CD4-positive, alpha-beta T cell treated with Interleukin-4 for 4 hours (primary cell): ENCODE results near the gene APRT.

Source experiments
- DNase-seq: peaks from one replicate; pipeline ENCODE4 v3.0.0-alpha.2; 2020

APRT gene

DNA sequence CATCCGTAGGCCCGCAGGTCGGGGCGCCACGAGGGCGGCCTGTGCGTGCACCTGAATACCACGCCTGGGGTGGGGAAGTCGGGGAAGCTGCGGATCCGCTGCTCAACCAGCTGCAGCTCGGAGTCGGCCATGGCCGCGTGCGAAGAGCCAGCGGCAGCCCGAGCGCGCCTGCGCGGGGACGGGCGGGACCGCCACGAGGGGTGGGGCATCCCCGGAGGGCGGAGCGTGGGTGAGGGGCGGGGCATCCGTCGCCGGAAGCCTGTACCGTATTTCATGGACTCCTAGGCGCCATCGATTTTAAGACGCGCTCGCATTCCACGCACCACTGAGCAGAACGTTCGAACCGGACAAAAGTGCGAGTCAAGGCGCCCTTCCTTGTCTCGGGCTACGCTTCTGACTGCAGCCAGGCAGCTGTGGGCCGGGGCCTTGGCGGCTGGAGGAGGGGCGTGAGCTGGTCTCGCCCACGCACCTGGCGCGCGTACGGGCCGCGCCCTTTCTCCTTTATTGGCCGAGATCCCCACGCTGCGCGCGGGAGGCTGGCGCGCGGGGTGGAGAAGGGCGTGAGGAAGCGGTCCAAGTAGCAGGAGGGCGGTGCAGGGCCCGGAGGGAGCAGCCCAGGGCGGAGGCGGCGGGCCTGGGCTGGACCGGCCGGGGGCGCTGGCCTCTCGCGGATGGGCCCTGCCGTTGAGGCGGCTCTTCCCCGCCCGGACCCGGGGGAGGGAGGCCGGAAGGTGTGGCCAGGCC is at the start of gene APRT:
Gene APRT (minus strand): TSS at position 160 of the 744 bp plus-strand sequence. CDS start 29 bp downstream, at position 131.
- DNase-seq = peak; percentile 92

DNA sequence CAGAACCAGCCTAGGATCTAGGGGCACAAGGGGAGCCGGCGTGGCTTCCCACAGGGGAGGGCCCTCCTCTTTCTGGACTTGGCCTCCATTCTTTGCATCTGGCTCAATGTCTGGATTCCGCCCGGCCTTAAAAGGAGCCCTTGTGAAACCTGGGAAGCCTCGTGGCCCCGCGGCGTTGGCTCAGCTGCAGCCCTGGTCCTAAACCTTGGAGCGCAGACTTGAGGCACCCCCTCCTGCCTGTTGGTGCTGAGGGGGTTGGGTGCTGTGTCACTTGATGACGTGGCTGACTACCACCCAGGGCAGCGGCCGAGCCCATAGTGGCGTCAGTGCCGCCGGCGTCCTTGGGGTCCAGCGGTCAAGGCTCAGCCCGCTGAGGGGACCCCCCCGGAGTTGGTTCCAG is 49.6 kb upstream of the APRT start:
- DNase-seq = no peak

DNA sequence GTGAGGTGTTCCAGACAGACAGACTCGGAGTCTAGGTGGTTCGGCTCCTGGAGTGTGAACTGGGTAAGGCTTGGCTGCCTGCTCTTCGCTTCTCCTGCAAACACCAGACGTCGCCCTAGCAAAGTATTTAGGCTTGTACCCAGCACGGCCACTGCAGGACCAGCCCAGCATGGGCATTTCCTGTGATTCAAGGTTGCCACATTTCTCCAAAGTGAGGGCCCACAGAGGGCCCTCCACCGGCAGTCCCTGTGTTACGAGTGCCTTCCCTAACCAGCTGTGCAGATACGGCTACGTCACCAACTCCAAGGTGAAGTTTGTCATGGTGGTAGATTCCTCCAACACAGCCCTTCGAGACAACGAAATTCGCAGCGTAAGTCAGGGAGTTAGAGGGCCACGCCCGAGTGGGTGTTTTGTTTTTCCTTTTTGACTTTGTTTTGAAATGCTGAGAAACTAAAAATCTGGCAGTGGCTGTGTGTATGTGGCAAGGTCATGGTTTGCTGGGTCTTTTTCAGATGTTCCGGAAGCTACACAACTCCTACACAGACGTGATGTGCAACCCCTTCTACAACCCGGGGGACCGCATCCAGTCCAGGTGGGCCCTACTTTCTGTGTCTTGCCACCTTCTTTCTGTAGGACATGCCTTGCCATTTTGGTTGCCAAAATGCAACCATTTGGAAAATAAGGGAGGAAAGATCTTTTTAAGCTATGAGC is 47.8 kb upstream of the APRT start:
- no peak for DNase-seq

- peak; percentile 70 for DNase-seq
Observed at GRCh38 chr16:88857728-88858339, 46.1 kb upstream of the APRT start.

DNA sequence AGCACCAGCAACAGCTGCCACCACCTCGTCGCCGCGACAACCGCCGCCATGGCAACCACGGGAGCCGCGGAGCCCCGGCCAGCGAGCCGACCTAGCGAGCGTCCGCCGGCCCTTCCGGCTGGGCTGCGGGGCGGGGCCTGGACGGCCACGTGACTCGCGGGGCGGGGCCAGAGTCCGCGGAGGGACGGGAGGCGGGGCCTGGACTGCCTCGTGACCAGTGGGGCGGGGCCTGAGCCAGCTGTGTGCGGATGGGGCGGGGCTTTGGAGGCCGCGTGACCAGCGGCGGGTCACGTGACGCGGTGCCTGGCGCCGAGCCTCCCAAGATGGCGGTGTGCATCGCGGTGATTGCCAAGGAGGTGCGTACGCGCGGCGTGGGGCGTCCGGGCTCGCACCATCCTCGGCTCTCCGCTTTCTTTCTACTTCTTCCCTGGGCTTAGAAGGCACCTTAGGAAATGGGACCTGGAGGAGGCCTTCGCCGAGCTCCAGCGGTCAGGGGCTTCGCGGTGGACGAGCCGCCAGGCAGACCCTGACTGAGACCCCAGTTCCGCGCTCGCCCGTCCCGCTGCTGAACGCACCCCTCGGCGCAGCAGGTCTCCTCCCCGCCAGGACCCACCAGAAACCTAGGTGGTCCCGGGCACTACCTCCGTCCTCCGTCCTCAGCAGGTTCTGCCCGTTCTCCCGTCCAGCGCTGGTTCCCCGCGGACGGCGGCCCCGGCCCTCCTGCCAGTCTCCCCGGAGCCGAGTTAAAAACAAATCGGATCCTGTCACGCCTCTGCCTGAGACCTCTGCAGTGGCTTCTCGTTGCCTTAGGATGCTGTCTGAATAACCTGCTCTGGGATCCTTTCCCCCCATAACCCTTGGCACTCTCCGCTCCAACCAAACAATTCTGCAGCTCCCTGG is 45.4 kb upstream of the APRT start, which contains the start of the genes GALNS and TRAPPC2L:
Gene GALNS (minus strand): TSS at position 120 of the 900 bp plus-strand sequence. CDS start 70 bp downstream, at position 50.
Gene TRAPPC2L (plus strand): TSS at position 300 of the 900 bp plus-strand sequence. CDS start 24 bp downstream, at position 324.
- DNase-seq = peak; percentile 94

DNA sequence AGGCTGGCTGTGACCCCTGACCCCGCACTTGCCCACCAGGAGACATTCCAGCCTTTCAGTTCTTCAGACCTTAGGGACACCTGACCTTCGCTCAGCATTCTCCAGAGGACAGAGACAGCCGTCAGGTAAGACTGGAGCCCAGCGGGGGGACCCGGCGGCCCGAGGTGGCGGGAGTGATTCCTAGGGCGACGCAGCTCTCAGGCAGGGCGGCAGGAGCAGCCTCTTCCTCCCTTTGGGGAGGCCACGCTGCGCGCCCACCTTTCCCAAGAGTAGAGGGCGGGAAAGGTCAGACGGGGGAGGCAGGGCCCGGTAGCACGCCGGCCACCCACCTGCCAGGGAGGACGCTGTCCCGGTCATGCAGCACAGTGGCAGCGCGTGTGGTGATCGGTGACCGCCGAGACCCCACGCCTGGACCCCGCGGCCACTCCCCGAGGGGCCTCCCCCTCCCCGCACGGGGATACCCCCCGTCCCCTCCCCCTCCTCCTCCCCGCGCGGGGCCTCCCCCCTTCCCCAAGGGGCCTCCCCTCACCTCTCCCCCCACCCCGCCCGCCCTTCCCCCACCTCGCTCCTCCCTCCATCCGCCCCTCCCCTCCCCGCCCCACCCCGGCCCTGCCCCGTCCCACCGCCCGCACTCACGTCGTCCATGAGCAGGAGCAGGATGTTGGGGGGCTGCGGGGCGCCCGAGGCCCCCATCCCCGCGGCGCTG is 44.5 kb upstream of the APRT start:
- DNase-seq = no peak

DNA sequence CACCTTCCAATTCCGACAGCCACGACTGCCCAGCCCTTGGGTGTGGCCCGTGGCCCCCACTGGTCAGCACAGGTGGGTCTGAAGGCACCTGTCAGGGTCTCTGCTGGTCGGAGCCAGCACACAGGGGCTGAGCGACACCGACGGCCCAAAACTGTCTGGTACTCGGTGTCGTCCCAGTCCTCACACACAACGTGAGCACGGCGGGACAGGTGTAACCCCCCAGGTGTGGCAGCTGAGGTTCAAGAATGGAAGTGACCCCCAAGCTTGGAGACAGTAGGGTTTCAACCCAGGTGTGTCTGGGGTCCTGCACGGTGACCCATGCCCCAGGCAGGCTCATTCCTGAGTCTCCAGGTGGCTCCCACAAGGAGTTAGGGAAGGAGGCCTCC is 44.0 kb upstream of the APRT start:
- no peak for DNase-seq

GRCh38 chr16:88855176-88855575 is 43.4 kb upstream of the APRT start:
- no peak for DNase-seq

- peak; percentile 19 for DNase-seq
Observed at GRCh38 chr16:88854306-88855111, 42.8 kb upstream of the APRT start.

GRCh38 chr16:88853325-88853941 is 41.7 kb upstream of the APRT start:
- no peak for DNase-seq

- DNase-seq = no peak
Observed at GRCh38 chr16:88851616-88852015, 39.9 kb upstream of the APRT start.

- no peak for DNase-seq
Observed at GRCh38 chr16:88850531-88851199, 38.9 kb upstream of the APRT start.

DNA sequence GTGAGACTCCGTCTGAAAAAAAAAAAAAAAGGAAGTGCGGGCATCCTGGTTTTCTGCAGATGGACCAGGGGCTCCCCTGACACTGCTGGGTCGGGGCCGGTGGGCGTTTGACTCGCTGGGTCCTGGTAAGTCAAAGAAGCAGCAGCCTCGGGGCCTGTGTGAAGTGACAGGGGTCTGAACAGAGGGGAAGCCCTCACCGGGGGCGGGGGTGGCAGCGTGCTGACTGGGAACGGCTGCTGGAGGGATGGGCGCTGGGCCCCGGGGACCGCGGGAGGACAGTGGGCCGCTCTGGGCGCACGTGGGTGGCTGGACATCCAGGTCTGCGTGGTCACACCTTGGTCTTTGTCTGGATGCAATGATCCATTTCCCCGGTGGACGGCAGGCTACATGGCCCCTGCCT is 36.8 kb upstream of the APRT start:
- no peak for DNase-seq

- no peak for DNase-seq
Observed at GRCh38 chr16:88847654-88848053, 35.9 kb upstream of the APRT start.

GRCh38 chr16:88846088-88846487 is 34.4 kb upstream of the APRT start:
- no peak for DNase-seq

DNA sequence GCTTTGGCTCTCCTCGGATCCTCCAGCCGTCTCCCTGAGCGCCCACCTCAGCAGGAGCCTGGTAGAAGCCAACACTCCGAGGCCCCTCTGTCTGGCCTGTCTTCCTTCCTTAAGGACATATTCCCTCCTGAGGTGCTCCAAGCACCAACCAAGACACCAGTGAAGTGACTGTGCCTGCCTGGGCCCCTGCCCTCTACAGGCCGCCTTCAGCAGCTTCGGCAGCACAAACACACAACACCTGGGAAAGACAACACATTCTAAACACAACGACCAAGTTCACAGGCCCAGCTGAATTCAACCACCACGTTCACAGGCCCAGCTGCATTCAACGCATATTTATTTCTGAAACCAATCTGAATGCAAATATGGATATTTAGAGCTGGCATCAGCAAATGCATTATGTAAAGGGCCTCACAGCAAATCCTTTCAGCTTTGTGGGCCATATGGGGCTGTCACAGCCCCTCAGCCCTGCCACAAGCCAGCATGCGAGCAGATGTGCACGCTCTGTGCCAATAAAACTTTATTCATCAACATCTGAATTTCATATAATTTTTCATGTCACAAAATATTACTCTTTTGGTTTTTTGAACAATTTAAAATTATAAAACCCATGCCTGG is 32.8 kb upstream of the APRT start:
- DNase-seq = no peak

GRCh38 chr16:88843256-88843655 is 31.5 kb upstream of the APRT start:
- DNase-seq = no peak

DNA sequence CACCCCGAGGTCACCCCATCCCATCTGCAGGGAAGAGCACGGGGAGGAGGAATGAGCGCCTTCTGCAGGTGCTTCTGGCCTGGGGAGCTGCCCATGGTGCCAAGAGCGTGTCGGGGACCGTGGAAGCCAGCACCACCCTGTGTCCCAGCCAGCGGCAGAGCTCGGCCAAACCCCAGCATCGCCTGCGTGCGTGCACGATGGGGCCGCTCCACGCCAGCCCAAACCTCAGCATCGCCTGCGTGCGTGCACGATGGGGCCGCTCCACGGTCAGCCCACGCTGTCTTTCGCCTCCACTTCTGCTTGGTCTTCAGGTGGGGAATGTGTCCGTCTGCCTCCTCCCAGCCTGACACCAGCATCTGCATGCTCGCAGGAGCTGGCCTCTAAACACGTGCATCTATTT is 31.1 kb upstream of the APRT start:
- DNase-seq = no peak

DNA sequence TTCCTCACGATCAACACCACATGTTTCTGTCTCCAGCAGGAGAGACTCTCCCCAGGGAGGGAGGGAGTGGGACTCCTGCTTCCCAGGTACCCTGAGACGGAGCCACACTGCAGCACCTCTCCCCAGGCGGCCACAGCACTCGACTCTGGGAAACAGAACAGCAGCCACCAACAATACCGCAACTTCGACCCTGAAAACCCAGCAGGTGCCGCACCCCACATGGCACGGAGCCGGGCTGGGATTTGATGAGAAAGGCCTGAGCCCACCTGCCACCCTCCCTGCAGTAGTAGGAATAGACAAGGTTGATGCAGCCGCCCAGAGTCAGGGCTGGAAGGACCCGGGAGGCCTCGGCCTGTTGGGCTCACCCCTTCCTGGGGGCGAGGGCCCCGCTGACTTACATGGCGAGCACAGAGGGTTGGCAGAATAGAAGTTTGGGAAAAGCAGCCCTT is 30.6 kb upstream of the APRT start:
- no peak for DNase-seq
